Limb (tissue), 2 donors: ENCODE measurements around the gene ZDHHC8.

ENCODE experiments used
- DNase-seq, 2 donors: peaks; one replicate each; pipeline ENCODE4 v3.0.0-alpha.2; 2016; ENCODE audit errors: extremely low spot score in 2 of 2

ZDHHC8 gene

GRCh38 chr22:20113551-20114310 is 17.9 kb upstream of the ZDHHC8 start:
- no peak for DNase-seq

GRCh38 chr22:20114506-20115475 is 16.8 kb upstream of the ZDHHC8 start:
- no peak for DNase-seq

- no peak for DNase-seq
Measured at GRCh38 chr22:20115691-20116375, 15.8 kb upstream of the ZDHHC8 start, which contains the start of gene RANBP1. Gene RANBP1 (plus strand): TSS chr22:20116104. CDS start chr22:20116185, 81 bp downstream.

GRCh38 chr22:20116376-20116950 is 15.1 kb upstream of the ZDHHC8 start:
- no peak for DNase-seq

GRCh38 chr22:20116951-20117632 is 14.5 kb upstream of the ZDHHC8 start, which contains the start of gene TRMT2A:
Gene TRMT2A (minus strand): TSS chr22:20117226. CDS start chr22:20116906, 320 bp downstream.
- DNase-seq: peak; percentile 97 to 99

GRCh38 chr22:20117633-20118299 is 13.8 kb upstream of the ZDHHC8 start:
- DNase-seq: no peak

GRCh38 chr22:20118300-20119020 is 13.1 kb upstream of the ZDHHC8 start:
- no peak for DNase-seq

- no peak for DNase-seq
Measured at GRCh38 chr22:20121856-20122415, 9.7 kb upstream of the ZDHHC8 start.

- DNase-seq: no peak
Measured at GRCh38 chr22:20123366-20124082, 8.1 kb upstream of the ZDHHC8 start.

- no peak for DNase-seq
Measured at GRCh38 chr22:20124083-20124787, 7.4 kb upstream of the ZDHHC8 start.

GRCh38 chr22:20125201-20126174 is 6.1 kb upstream of the ZDHHC8 start:
- no peak for DNase-seq

- DNase-seq: no peak
Measured at GRCh38 chr22:20126284-20127029, 5.1 kb upstream of the ZDHHC8 start.

- DNase-seq: no peak
Measured at GRCh38 chr22:20127318-20127868, 4.2 kb upstream of the ZDHHC8 start.

GRCh38 chr22:20127869-20128618 is 3.6 kb upstream of the ZDHHC8 start:
- DNase-seq: no peak

GRCh38 chr22:20128619-20128901 is 3.0 kb upstream of the ZDHHC8 start:
- DNase-seq: no peak
